Peyer's patch (tissue), 4 donors: ENCODE data around the gene TBL1X. TPM values are rescaled to one million over a fixed set of nuclear protein-coding genes. Genes with fewer than 3 reads are reported as not detected.

Source experiments
- DNase-seq, 3 donors: peaks; one replicate each; pipeline ENCODE4 v3.0.0-alpha.2; 2017 to 2019
- H3K27ac ChIP-seq, 4 donors: fragments of 200-600 bp; sonication (generic); one replicate each; pipeline ENCODE4 v1.5.1; 2016 to 2019
- H3K27me3 ChIP-seq, 2 donors: fragments of 200-600 bp; sonication (generic); one replicate each; pipeline ENCODE4 v1.5.1; 2019
- H3K36me3 ChIP-seq, 3 donors: fragments of 200-600 bp; sonication (generic); one replicate each; pipeline ENCODE4 v1.5.1; 2016 to 2019
- H3K4me1 ChIP-seq, 4 donors: fragments of 200-600 bp; sonication (generic); one replicate each; pipeline ENCODE4 v1.5.1; 2016 to 2019
- H3K4me3 ChIP-seq, 4 donors: fragments of 200-600 bp; sonication (generic); 1 replicate in 3 of 4; 2 replicates in 1 of 4; pipeline ENCODE4 v1.5.1; 2016 to 2019; ENCODE audit warnings: mild to moderate bottlenecking in 1 of 4
- H3K9me3 ChIP-seq, 4 donors: fragments of 200-600 bp; sonication (generic); one replicate each; pipeline ENCODE4 v1.5.1; 2016 to 2019; ENCODE audit warnings: mild to moderate bottlenecking in 1 of 4
- CTCF ChIP-seq, 6 experiments: fragments of 450-650 bp in 4 of 6; fragments of 200-600 bp in 2 of 6; sonication (generic) in 1 of 6; IDR thresholded peaks; one replicate each; pipeline ENCODE4 v1.5.1; 2017 to 2019; ENCODE audit warnings: antibody characterized with exemption in 6 of 6, mild to moderate bottlenecking in 3 of 6, moderate library complexity in 1 of 6
- POLR2A ChIP-seq, 2 donors: fragments of 450-650 bp; IDR thresholded peaks; one replicate each; pipeline ENCODE4 v1.5.1; 2017; ENCODE audit warnings: antibody characterized with exemption in 2 of 2, mild to moderate bottlenecking in 2 of 2, moderate library complexity in 2 of 2
- total RNA-seq, 4 donors: library from RNA; depleted of rRNA; stranded (reverse); fragments of >200 nt; gene quantifications; one replicate each; pipeline ENCODE4 v1.1.0, GENCODE V29; 2016

Gene TBL1X
- total RNA-seq, 4 donors from 2014 or later = 3.9 to 29.7 (median 5.0) TPM

- Histone ChIP-seq H3K36me3 (no peaks in the 10 kb centered on the region), H3K27ac (peak overlapping the region in 1 of 4 donors; percentile 3), H3K4me1 (no peaks in the 10 kb centered on the region), H3K9me3 (no peaks in the 10 kb centered on the region), H3K4me3 (no peak overlapping the region), H3K27me3 (no peaks in the 10 kb centered on the region)
- DNase-seq = peak in 2 of 3 donors; percentile 65 to 70
- TF ChIP-seq CTCF (IDR thresholded peaks at IDR 0.05) (no peak), POLR2A (IDR thresholded peaks at IDR 0.05) (no peak)
Measured at GRCh38 chrX:9538544-9539045, 73.7 kb downstream of the TBL1X start.

GRCh38 chrX:9539605-9540387, 74.9 kb downstream of the TBL1X start:
- DNase-seq = peak in 1 of 3 donors; percentile 50
- Histone ChIP-seq H3K27ac (no peak overlapping the region), H3K4me3 (no peak overlapping the region), H3K4me1 (no peaks in the 10 kb centered on the region), H3K36me3 (no peaks in the 10 kb centered on the region), H3K9me3 (no peaks in the 10 kb centered on the region), H3K27me3 (no peaks in the 10 kb centered on the region)
- TF ChIP-seq POLR2A (IDR thresholded peaks at IDR 0.05) (no peak), CTCF (IDR thresholded peaks at IDR 0.05) (no peak)

- no peaks in the 10 kb centered on the region for H3K9me3 ChIP-seq
- no peak overlapping the region for H3K27ac ChIP-seq
- DNase-seq = peak in 1 of 3 donors; percentile 49
- H3K4me3 ChIP-seq = no peak overlapping the region
- no peaks in the 10 kb centered on the region for H3K36me3 ChIP-seq
- TF ChIP-seq CTCF (IDR thresholded peaks at IDR 0.05) (no peak), POLR2A (IDR thresholded peaks at IDR 0.05) (no peak)
- no peaks in the 10 kb centered on the region for H3K27me3 ChIP-seq
- no peaks in the 10 kb centered on the region for H3K4me1 ChIP-seq
Measured at GRCh38 chrX:9542106-9542760, 77.4 kb downstream of the TBL1X start.

GRCh38 chrX:9542761-9543111, 77.9 kb downstream of the TBL1X start:
- Histone ChIP-seq H3K27me3 (no peaks in the 10 kb centered on the region), H3K27ac (no peak overlapping the region), H3K9me3 (no peaks in the 10 kb centered on the region), H3K36me3 (no peaks in the 10 kb centered on the region), H3K4me1 (no peaks in the 10 kb centered on the region), H3K4me3 (no peak overlapping the region)
- DNase-seq = no peak
- TF ChIP-seq CTCF (IDR thresholded peaks at IDR 0.05) (no peak), POLR2A (IDR thresholded peaks at IDR 0.05) (no peak)

GRCh38 chrX:9555354-9555753, 90.5 kb downstream of the TBL1X start:
- Histone ChIP-seq H3K4me3 (no peak overlapping the region), H3K27me3 (no peaks in the 10 kb centered on the region), H3K9me3 (no peaks in the 10 kb centered on the region), H3K4me1 (no peaks in the 10 kb centered on the region), H3K27ac (no peak overlapping the region), H3K36me3 (no peaks in the 10 kb centered on the region)
- TF ChIP-seq CTCF (IDR thresholded peaks at IDR 0.05) = no peak
- TF ChIP-seq POLR2A (IDR thresholded peaks at IDR 0.05) = no peak
- no peak for DNase-seq
